HepG2 (cell line): ENCODE data around the gene ARHGDIA. TPM values are rescaled to one million over a fixed set of nuclear protein-coding genes. Genes with fewer than 3 reads are reported as not detected.
A peak's percentile ranks its signal among the peaks of the same experiment; 100 is the strongest.

ENCODE experiments used
- AGO1 ChIP-seq: fragments of 200-400 bp; formaldehyde crosslinking; IDR thresholded peaks from 2 replicates; pipeline ENCODE4 v1.6.1; 2017; ENCODE audit warnings: mild to moderate bottlenecking, low read depth, low read length, moderate library complexity; ENCODE audit not compliant: poor library complexity, severe bottlenecking
- HNRNPK ChIP-seq: fragments of 200-400 bp; formaldehyde crosslinking; IDR thresholded peaks from 2 replicates; pipeline ENCODE4 v1.6.1; 2018; ENCODE audit warnings: low read length, low read depth, moderate library complexity, mild to moderate bottlenecking; ENCODE audit not compliant: poor library complexity, severe bottlenecking
- MTA1 ChIP-seq: sonication (generic); formaldehyde crosslinking; IDR thresholded peaks from 2 replicates; pipeline ENCODE4 v1.4.0; 2020; ENCODE audit warnings: missing genetic modification reagents, mild to moderate bottlenecking, borderline replicate concordance
- NR3C1 ChIP-seq: sonication (generic); formaldehyde crosslinking; IDR thresholded peaks from 2 replicates; pipeline ENCODE4 v1.4.0; 2020; ENCODE audit warnings: missing genetic modification reagents
- PITX1 ChIP-seq: sonication (generic); formaldehyde crosslinking; IDR thresholded peaks from 2 replicates; pipeline ENCODE4 v1.5.1; 2020; ENCODE audit warnings: mild to moderate bottlenecking, missing genetic modification reagents
- PRPF4 ChIP-seq: fragments of 200-400 bp; formaldehyde crosslinking; IDR thresholded peaks from 2 replicates; pipeline ENCODE4 v1.6.1; 2016; ENCODE audit warnings: low read length, low read depth; ENCODE audit not compliant: poor library complexity, severe bottlenecking
- REL ChIP-seq: sonication (generic); formaldehyde crosslinking; conservative IDR thresholded peaks from 2 replicates; pipeline ENCODE4 v1.8.0; 2022; ENCODE audit warnings: mild to moderate bottlenecking, missing genetic modification reagents, moderate library complexity
- SRSF4 ChIP-seq: fragments of 200-400 bp; formaldehyde crosslinking; IDR thresholded peaks from one replicate; pipeline ENCODE4 v1.6.1; 2018; ENCODE audit warnings: mild to moderate bottlenecking, low read depth, low read length, moderate library complexity; ENCODE audit not compliant: poor library complexity, severe bottlenecking
- TIGD3 ChIP-seq: sonication (generic); formaldehyde crosslinking; IDR thresholded peaks from 2 replicates; pipeline ENCODE4 v1.5.1; 2020; ENCODE audit warnings: mild to moderate bottlenecking, missing genetic modification reagents, borderline replicate concordance
- ZFP36L2 ChIP-seq: sonication (generic); formaldehyde crosslinking; IDR thresholded peaks from 2 replicates; pipeline ENCODE4 v1.4.0; 2020; ENCODE audit warnings: missing genetic modification reagents
- ZNF10 ChIP-seq: sonication (generic); formaldehyde crosslinking; IDR thresholded peaks from 2 replicates; pipeline ENCODE4 v1.4.0; 2020; ENCODE audit warnings: mild to moderate bottlenecking, low read depth, missing genetic modification reagents, borderline replicate concordance
- ZNF253 ChIP-seq: sonication (generic); formaldehyde crosslinking; IDR thresholded peaks from 2 replicates; pipeline ENCODE4 v1.8.0; 2022; ENCODE audit warnings: mild to moderate bottlenecking, missing genetic modification reagents, borderline replicate concordance
- ZNF564 ChIP-seq: sonication (generic); formaldehyde crosslinking; IDR thresholded peaks from 2 replicates; pipeline ENCODE4 v1.8.1; 2023; ENCODE audit warnings: mild to moderate bottlenecking, missing genetic modification reagents
- ZNF749 ChIP-seq: sonication (generic); formaldehyde crosslinking; IDR thresholded peaks from 2 replicates; pipeline ENCODE4 v1.8.0; 2022; ENCODE audit warnings: mild to moderate bottlenecking, missing genetic modification reagents, moderate library complexity, borderline replicate concordance
- ZSCAN12 ChIP-seq: sonication (generic); formaldehyde crosslinking; IDR thresholded peaks from 2 replicates; pipeline ENCODE4 v1.9.0; 2021; ENCODE audit warnings: mild to moderate bottlenecking, missing genetic modification reagents
- ZSCAN20 ChIP-seq: sonication (generic); formaldehyde crosslinking; IDR thresholded peaks from 2 replicates; pipeline ENCODE4 v1.4.0; 2020; ENCODE audit warnings: missing genetic modification reagents, mild to moderate bottlenecking, borderline replicate concordance
- polyA plus RNA-seq, 8 experiments: library from polyadenylated mRNA; depleted of rRNA in 3 of 8; stranded (reverse) in 7 of 8; unstranded in 1 of 8; fragments of >200 nt; fragmentation: Illumina TruSeq in 4 of 8; extraction: Trizol in 4 of 8; gene quantifications; 2 replicates each; pipeline versions ENCODE4 v1.2.1 to v1.2.3, GENCODE V29; 2011 to 2016; ENCODE audit warnings: low read depth in 4 of 8, missing spikeins in 1 of 8, mixed read lengths in 1 of 8; ENCODE audit not compliant: insufficient read depth in 1 of 8
- total RNA-seq, 5 experiments: library from RNA; depleted of rRNA; stranded (reverse); fragments of >200 nt; fragmentation: Illumina TruSeq; extraction: Trizol; gene quantifications; 2 replicates each; pipeline ENCODE4 v1.2.3, GENCODE V29; 2016; ENCODE audit warnings: low read depth in 1 of 5
- TF ChIP-seq, protein P1 (sequence below): sonication (generic); formaldehyde crosslinking; IDR thresholded peaks from 2 replicates; pipeline ENCODE4 v1.8.0; 2022; ENCODE audit warnings: low read depth, missing genetic modification reagents
- TF ChIP-seq, protein P2 (sequence below): sonication (generic); formaldehyde crosslinking; IDR thresholded peaks from 2 replicates; pipeline ENCODE4 v1.5.0; 2020; ENCODE audit warnings: missing genetic modification reagents, mild to moderate bottlenecking, borderline replicate concordance

The ARHGDIA gene
- total and polyA plus RNA-seq, 2 of the 13 experiments (the other 11 are each of a cell fraction or from before 2014, with no cell fraction given), result 40.0 to 64.0 TPM

GRCh38 chr17:81890447-81891302 is 19.5 kb upstream of the ARHGDIA start (continued):
- TF ChIP-seq, protein P1, sequence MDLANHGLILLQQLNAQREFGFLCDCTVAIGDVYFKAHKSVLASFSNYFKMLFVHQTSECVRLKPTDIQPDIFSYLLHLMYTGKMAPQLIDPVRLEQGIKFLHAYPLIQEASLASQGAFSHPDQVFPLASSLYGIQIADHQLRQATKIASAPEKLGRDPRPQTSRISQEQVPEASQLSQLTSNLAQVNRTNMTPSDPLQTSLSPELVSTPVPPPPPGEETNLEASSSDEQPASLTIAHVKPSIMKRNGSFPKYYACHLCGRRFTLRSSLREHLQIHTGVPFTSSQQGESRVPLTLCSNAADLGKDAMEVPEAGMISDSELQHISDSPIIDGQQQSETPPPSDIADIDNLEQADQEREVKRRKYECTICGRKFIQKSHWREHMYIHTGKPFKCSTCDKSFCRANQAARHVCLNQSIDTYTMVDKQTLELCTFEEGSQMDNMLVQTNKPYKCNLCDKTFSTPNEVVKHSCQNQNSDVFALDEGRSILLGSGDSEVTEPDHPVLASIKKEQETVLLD (CRISPR knock-in tag), result no peak
- TF ChIP-seq ZNF10 (CRISPR knock-in tag) (no peak), ZNF564 (CRISPR knock-in tag) (no peak), ZSCAN20 (CRISPR knock-in tag) (0 out of 2 replicates have a peak, but pooled peaks have one; percentile 36), PRPF4 (no peak), MTA1 (CRISPR knock-in tag) (peak; percentile 33; the same call in 1 of the 2 replicates), TIGD3 (CRISPR knock-in tag) (no peak), REL (CRISPR knock-in tag) (no peak), ZSCAN12 (CRISPR knock-in tag) (no peak), SRSF4 (no peak), ZFP36L2 (no peak), NR3C1 (no peak), AGO1 (no peak), HNRNPK (no peak), ZNF253 (CRISPR knock-in tag) (no peak; the same call in 1 of the 2 replicates), PITX1 (CRISPR knock-in tag) (no peak), ZNF749 (CRISPR knock-in tag) (no peak)
- TF ChIP-seq, protein P2, sequence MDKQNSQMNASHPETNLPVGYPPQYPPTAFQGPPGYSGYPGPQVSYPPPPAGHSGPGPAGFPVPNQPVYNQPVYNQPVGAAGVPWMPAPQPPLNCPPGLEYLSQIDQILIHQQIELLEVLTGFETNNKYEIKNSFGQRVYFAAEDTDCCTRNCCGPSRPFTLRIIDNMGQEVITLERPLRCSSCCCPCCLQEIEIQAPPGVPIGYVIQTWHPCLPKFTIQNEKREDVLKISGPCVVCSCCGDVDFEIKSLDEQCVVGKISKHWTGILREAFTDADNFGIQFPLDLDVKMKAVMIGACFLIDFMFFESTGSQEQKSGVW (CRISPR knock-in tag), result no peak
